Gastrocnemius medialis (tissue), 4 donors: ENCODE results near the gene PRKCA. TPM values are rescaled to one million over a fixed set of nuclear protein-coding genes. Genes with fewer than 3 reads are reported as not detected.

Source experiments
- ATAC-seq, 2 donors: fragments of 150-250 bp; one replicate each; pipeline ENCODE4 v1.9.1; 2016
- DNase-seq, 2 donors: peaks; one replicate each; pipeline ENCODE4 v3.0.0-alpha.2; 2019
- H3K27ac ChIP-seq, 4 donors: fragments of 200-600 bp; sonication (generic); 1 replicate in 1 of 4; 2 replicates in 3 of 4; pipeline ENCODE4 v1.5.1; 2016 to 2018; ENCODE audit warnings: mild to moderate bottlenecking in 2 of 4, moderate library complexity in 1 of 4
- H3K27me3 ChIP-seq, 3 donors: fragments of 200-600 bp; sonication (generic) in 2 of 3; 1 replicate in 1 of 3; 2 replicates in 2 of 3; pipeline versions ENCODE4 v1.5.1 to v1.6.0; 2016 to 2019; ENCODE audit warnings: mild to moderate bottlenecking in 1 of 3, moderate library complexity in 1 of 3
- H3K36me3 ChIP-seq, 2 donors: fragments of 200-600 bp; sonication (generic) in 1 of 2; one replicate each; pipeline ENCODE4 v1.5.1; 2017 to 2018
- H3K4me1 ChIP-seq, 2 donors: fragments of 200-600 bp; sonication (generic) in 1 of 2; one replicate each; pipeline ENCODE4 v1.5.1; 2016 to 2017; ENCODE audit warnings: mild to moderate bottlenecking in 2 of 2
- H3K4me3 ChIP-seq, 4 donors: fragments of 200-600 bp; sonication (generic) in 3 of 4; 1 replicate in 1 of 4; 2 replicates in 3 of 4; pipeline ENCODE4 v1.5.1; 2016 to 2019; ENCODE audit warnings: mild to moderate bottlenecking in 2 of 4
- H3K9me3 ChIP-seq, 3 donors: fragments of 200-600 bp; sonication (generic) in 2 of 3; 1 replicate in 1 of 3; 2 replicates in 2 of 3; pipeline ENCODE4 v1.5.1; 2016 to 2019
- CTCF ChIP-seq, 5 experiments: fragments of 450-650 bp in 3 of 5; fragments of 200-600 bp in 2 of 5; sonication (generic) in 2 of 5; IDR thresholded peaks in 4 of 5; conservative IDR thresholded peaks in 1 of 5; 1 replicate in 4 of 5; 2 replicates in 1 of 5; pipeline ENCODE4 v1.5.1; 2016 to 2019; ENCODE audit warnings: antibody characterized with exemption in 5 of 5, mild to moderate bottlenecking in 3 of 5, moderate library complexity in 3 of 5
- POLR2A ChIP-seq, 2 donors: fragments of 450-650 bp; IDR thresholded peaks; one replicate each; pipeline ENCODE4 v1.6.1; 2017; ENCODE audit warnings: antibody characterized with exemption in 2 of 2, mild to moderate bottlenecking in 2 of 2, moderate library complexity in 2 of 2
- in situ Hi-C, 4 donors: fragments of 200-750 bp; cut with MboI; loops; one replicate each; pipeline versions ENCODE4 v1.15.0 to v1.8.0; 2017; ENCODE audit warnings: low sequenced_read_pairs in 4 of 4
- intact Hi-C: fragments of 100-400 bp; cut with DNase I; formaldehyde crosslinking; loops from one replicate; pipeline ENCODE4 v1.15.1; 2023; ENCODE audit warnings: low total_unique reads
- total RNA-seq, 4 donors: library from RNA; depleted of rRNA; stranded (reverse); fragments of >200 nt; gene quantifications; one replicate each; pipeline versions ENCODE4 v1.1.0 to v1.2.3, GENCODE V29; 2016

Gene PRKCA
- total RNA-seq, 4 donors from 2014 or later = 7.6 to 16.8 (median 11.1) TPM

DNA sequence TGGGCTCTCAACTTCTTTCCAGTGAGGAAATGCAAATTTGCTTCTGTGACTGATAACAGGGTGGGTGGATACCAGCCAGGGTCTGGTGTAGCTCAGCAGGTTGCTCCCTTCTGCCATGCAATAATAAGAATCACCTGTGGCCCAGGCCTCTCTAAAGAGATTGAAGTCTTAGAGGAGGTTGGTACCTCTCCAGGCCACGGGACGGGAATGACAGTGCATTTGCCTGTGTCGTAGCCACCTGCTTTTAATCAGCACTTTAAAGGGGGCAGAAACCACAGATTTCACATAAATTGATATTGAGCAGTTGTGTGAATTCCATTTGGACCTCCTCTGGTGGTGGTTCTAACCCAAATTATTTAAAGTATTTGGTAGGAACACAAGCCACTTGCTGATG lies 246.9 kb downstream of the PRKCA start:
- Histone ChIP-seq H3K4me3 (no peak overlapping the region), H3K36me3 (no peaks in the 10 kb centered on the region), H3K27me3 (no peaks in the 10 kb centered on the region), H3K27ac (no peak overlapping the region), H3K4me1 (no peaks in the 10 kb centered on the region), H3K9me3 (no peaks in the 10 kb centered on the region)
- ATAC-seq = no peak
- no peak for DNase-seq
- in situ Hi-C loops (no loop called here), intact Hi-C loops (no loop called here)
- TF ChIP-seq POLR2A (IDR thresholded peaks at IDR 0.05) = no peak
- TF ChIP-seq CTCF (IDR thresholded peaks at IDR 0.05 in 4 of 5, conservative IDR thresholded peaks at IDR 0.05 in 1 of 5) = no peak

- H3K27me3 ChIP-seq = no peaks in the 10 kb centered on the region
- H3K36me3 ChIP-seq = no peaks in the 10 kb centered on the region
- TF ChIP-seq POLR2A (IDR thresholded peaks at IDR 0.05) (no peak), CTCF (IDR thresholded peaks at IDR 0.05 in 4 of 5, conservative IDR thresholded peaks at IDR 0.05 in 1 of 5) (no peak)
- no peak for DNase-seq
- no peaks in the 10 kb centered on the region for H3K9me3 ChIP-seq
- in situ Hi-C loops = no loop called here
- no peak overlapping the region for H3K27ac ChIP-seq
- no peak overlapping the region for H3K4me3 ChIP-seq
- H3K4me1 ChIP-seq = no peaks in the 10 kb centered on the region
- ATAC-seq = no peak
- intact Hi-C loops = no loop called here
Measured at GRCh38 chr17:66549731-66550207, 247.4 kb downstream of the PRKCA start.

- intact Hi-C loops (no loop called here), in situ Hi-C loops (no loop called here)
- ATAC-seq (no peak), DNase-seq (no peak)
- H3K27ac ChIP-seq = no peak overlapping the region
- no peaks in the 10 kb centered on the region for H3K36me3 ChIP-seq
- no peaks in the 10 kb centered on the region for H3K27me3 ChIP-seq
- no peaks in the 10 kb centered on the region for H3K4me1 ChIP-seq
- TF ChIP-seq POLR2A (IDR thresholded peaks at IDR 0.05) (no peak), CTCF (IDR thresholded peaks at IDR 0.05 in 4 of 5, conservative IDR thresholded peaks at IDR 0.05 in 1 of 5) (no peak)
- no peaks in the 10 kb centered on the region for H3K9me3 ChIP-seq
- H3K4me3 ChIP-seq = no peak overlapping the region
Measured at GRCh38 chr17:66551839-66552238, 249.4 kb downstream of the PRKCA start.

GRCh38 chr17:66552371-66552770 lies 250.0 kb downstream of the PRKCA start:
- ATAC-seq = no peak
- no peak overlapping the region for H3K27ac ChIP-seq

More at GRCh38 chr17:66552371-66552770, 250.0 kb downstream of the PRKCA start:
- TF ChIP-seq POLR2A (IDR thresholded peaks at IDR 0.05) (no peak), CTCF (IDR thresholded peaks at IDR 0.05 in 4 of 5, conservative IDR thresholded peaks at IDR 0.05 in 1 of 5) (no peak)
- DNase-seq = no peak
- intact Hi-C loops (no loop called here), in situ Hi-C loops (no loop called here)
- no peaks in the 10 kb centered on the region for H3K36me3 ChIP-seq
- H3K27me3 ChIP-seq = no peaks in the 10 kb centered on the region
- H3K9me3 ChIP-seq = no peaks in the 10 kb centered on the region
- no peaks in the 10 kb centered on the region for H3K4me1 ChIP-seq
- no peak overlapping the region for H3K4me3 ChIP-seq
